Measurements from ENCODE around the gene UBR3. TPM values are rescaled to one million over a fixed set of nuclear protein-coding genes. Genes with fewer than 3 reads are reported as not detected.

The UBR3 gene
- total RNA-seq, 1 experiment from 2014 or later = 21.9 TPM

- Histone ChIP-seq H2BK20ac (ENCODE audit: low read depth, low read length, poor library complexity, severe bottlenecking) (no peak overlapping the region), H3K79me1 (ENCODE audit: insufficient read depth, low read depth, low read length, poor library complexity, severe bottlenecking) (no peaks in the 10 kb centered on the region), H2BK12ac (ENCODE audit: insufficient read length, low read depth, low read length) (no peak overlapping the region), H3K9ac (ENCODE audit: extremely low read depth, insufficient read length, low read length) (no peak overlapping the region), H3K27me3 (ENCODE audit: insufficient read depth, low read length) (no peaks in the 10 kb centered on the region), H3K9me3 (ENCODE audit: control insufficient read depth, low read depth, low read length) (no peaks in the 10 kb centered on the region), H3K4me1 (ENCODE audit: insufficient read depth, low read length) (peaks cover 4% of the 10 kb centered on the region), H3K18ac (ENCODE audit: insufficient read length, low read depth, low read length) (no peak overlapping the region), H3K79me2 (ENCODE audit: insufficient read depth, low read length) (no peaks in the 10 kb centered on the region), H2BK5ac (ENCODE audit: insufficient read length, low read length) (no peak overlapping the region), H2BK15ac (ENCODE audit: low read depth, low read length) (no peak overlapping the region), H2AFZ (ENCODE audit: low read length) (no peak overlapping the region), H4K8ac (replicated peaks; ENCODE audit: insufficient read length, low read depth, low read length) (no peak overlapping the region), H4K91ac (ENCODE audit: insufficient read length, low read depth, low read length) (no peak overlapping the region), H3K4ac (ENCODE audit: low read depth, low read length) (no peak overlapping the region), H4K5ac (ENCODE audit: insufficient read length, low read depth, low read length) (no peak overlapping the region), H2AK5ac (ENCODE audit: insufficient read length, low read length) (no peak overlapping the region), H3K23ac (ENCODE audit: insufficient read length, low read depth, low read length) (no peak overlapping the region), H3K4me2 (ENCODE audit: insufficient read depth, insufficient read length, low read length) (no peak overlapping the region), H3K23me2 (ENCODE audit: insufficient read length, low read depth, low read length, poor library complexity, severe bottlenecking) (no peaks in the 10 kb centered on the region), H3K27ac (ENCODE audit: insufficient read length, low read depth, low read length) (no peak overlapping the region), H3K56ac (ENCODE audit: insufficient read length, low read depth, low read length) (no peak overlapping the region), H4K20me1 (ENCODE audit: control insufficient read depth, insufficient read depth, insufficient read length) (no peaks in the 10 kb centered on the region), H3T11ph (ENCODE audit: low read length) (no peak overlapping the region), H2BK120ac (ENCODE audit: low read depth, low read length, poor library complexity, severe bottlenecking) (no peak overlapping the region), H3K14ac (ENCODE audit: insufficient read depth, low read length) (no peak overlapping the region)
- Mint-ChIP-seq H3K4me3 (no peak overlapping the region), H3K27me3 (ENCODE audit: low read depth) (no peaks in the 10 kb centered on the region), H3K9me3 (peaks cover 25 to 30% of the 10 kb centered on the region in 2 experiments), H3K27ac (no peak overlapping the region), H3K4me1 (peaks cover 8 to 23% of the 10 kb centered on the region in 2 experiments), H3K36me3 (ENCODE audit: insufficient read depth in 1 of 3, low read depth in 3 of 3) (peaks cover 20 to 41% (median 22%) of the 10 kb centered on the region in 3 experiments)
- DNase-seq = no peak
- TF ChIP-seq CTCF (conservative IDR thresholded peaks at IDR 0.05) = no peak
- WGBS (ENCODE audit: extremely low coverage, insufficient read length, low lambda C conversion rate) = no CpG with 5 or more reads among the region's 3 CpGs
Measured at GRCh38 chr2:170091436-170091835, 264.2 kb downstream of the UBR3 start.

Measured in H9 (cell line).